Forelimb muscle (tissue), 1 donor: ENCODE measurements around the gene CDH8. TPM values are rescaled to one million over a fixed set of nuclear protein-coding genes. Genes with fewer than 3 reads are reported as not detected.
A peak's percentile ranks its signal among the peaks of the same experiment; 100 is the strongest.
"Not testable (repeated sequence)": the region's sequence is repeated elsewhere in the genome, so short reads cannot be mapped to it uniquely, and the experiment has no call there.

Source experiments
- DNase-seq: peaks from one replicate; pipeline ENCODE4 v3.0.0-alpha.2; 2013; ENCODE audit warnings: low read depth
- polyA plus RNA-seq: library from polyadenylated mRNA; unstranded; fragments of 120-200 nt; gene quantifications from one replicate; pipeline ENCODE4 v1.2.1, GENCODE V29; 2013; ENCODE audit not compliant: insufficient read length

Gene CDH8
- polyA plus RNA-seq, 1 donor: 1.4 TPM

GRCh38 chr16:61940611-61941010 is 95.6 kb downstream of the CDH8 start:
- DNase-seq: no peak

GRCh38 chr16:61937646-61938045 is 98.6 kb downstream of the CDH8 start:
- DNase-seq: no peak

GRCh38 chr16:61936522-61936921 is 99.7 kb downstream of the CDH8 start:
- no peak for DNase-seq

GRCh38 chr16:61934601-61935000 is 101.6 kb downstream of the CDH8 start:
- DNase-seq: no peak

GRCh38 chr16:61929776-61930175 is 106.5 kb downstream of the CDH8 start:
- DNase-seq: no peak

GRCh38 chr16:61926766-61927165 is 109.5 kb downstream of the CDH8 start:
- DNase-seq: no peak

GRCh38 chr16:61923629-61924028 is 112.6 kb downstream of the CDH8 start:
- DNase-seq: no peak

GRCh38 chr16:61921373-61921772 is 114.9 kb downstream of the CDH8 start:
- DNase-seq: no peak

- not testable (repeated sequence) for DNase-seq
Observed at GRCh38 chr16:61917865-61918826, 118.1 kb downstream of the CDH8 start.

GRCh38 chr16:61915569-61915968 is 120.7 kb downstream of the CDH8 start:
- no peak for DNase-seq

- DNase-seq: no peak
Observed at GRCh38 chr16:61909074-61909473, 127.2 kb downstream of the CDH8 start.

GRCh38 chr16:61908426-61908825 is 127.8 kb downstream of the CDH8 start:
- no peak for DNase-seq

- DNase-seq: no peak
Observed at GRCh38 chr16:61901689-61902088, 134.5 kb downstream of the CDH8 start.

GRCh38 chr16:61900482-61900881 is 135.8 kb downstream of the CDH8 start:
- no peak for DNase-seq

GRCh38 chr16:61897657-61898056 is 138.6 kb downstream of the CDH8 start:
- no peak for DNase-seq

- DNase-seq: no peak
Observed at GRCh38 chr16:61892531-61892930, 143.7 kb downstream of the CDH8 start.

- DNase-seq: no peak
Observed at GRCh38 chr16:61891460-61891859, 144.8 kb downstream of the CDH8 start.

GRCh38 chr16:61890386-61890785 is 145.9 kb downstream of the CDH8 start:
- no peak for DNase-seq

- DNase-seq: peak; percentile 6
Observed at GRCh38 chr16:61887903-61888302, 148.3 kb downstream of the CDH8 start.

- DNase-seq: no peak
Observed at GRCh38 chr16:61885343-61885742, 150.9 kb downstream of the CDH8 start.

GRCh38 chr16:61879306-61879705 is 156.9 kb downstream of the CDH8 start:
- DNase-seq: no peak

- no peak for DNase-seq
Observed at GRCh38 chr16:61877436-61877835, 158.8 kb downstream of the CDH8 start.

- DNase-seq: no peak
Observed at GRCh38 chr16:61872778-61873119, 163.5 kb downstream of the CDH8 start.
